ENCODE results near the gene SPTB. TPM values are rescaled to one million over a fixed set of nuclear protein-coding genes. Genes with fewer than 3 reads are reported as not detected.
A peak's percentile ranks its signal among the peaks of the same experiment; 100 is the strongest.

Gene SPTB
- total RNA-seq, 4 donors from 2014 or later = 123 to 554 (median 266) TPM

DNA sequence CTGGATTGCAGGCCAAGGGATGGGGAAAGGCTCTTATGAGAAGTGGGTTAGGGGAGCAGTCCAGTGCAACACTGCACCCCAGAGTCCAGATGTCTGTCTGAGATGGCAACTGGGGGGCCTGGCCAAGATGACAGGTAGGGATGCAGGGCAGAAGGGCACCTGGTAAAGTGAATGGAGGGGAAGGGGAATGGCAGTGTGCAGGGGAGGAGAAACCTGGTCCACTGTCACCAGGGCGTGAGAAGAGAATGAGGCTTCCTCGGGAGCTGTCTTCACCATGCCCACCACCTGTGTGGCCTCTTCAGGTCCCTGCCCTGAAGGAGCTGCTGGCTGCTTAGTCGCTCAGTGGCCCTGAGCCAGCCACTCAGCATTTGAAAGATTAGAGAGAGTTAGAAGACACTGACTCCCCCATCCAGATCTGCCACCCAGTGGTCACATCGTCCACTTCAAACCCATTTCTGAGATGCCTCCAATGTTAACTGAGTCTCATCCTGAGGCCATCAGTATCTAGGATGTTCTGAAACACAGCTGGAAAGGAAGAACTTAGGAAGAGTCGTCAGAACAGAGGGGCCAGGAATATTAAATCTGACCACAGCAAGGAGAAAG is 118.2 kb downstream of the SPTB start:
- Histone ChIP-seq H3K4me3 (no peak overlapping the region), H3K27ac (peak overlapping the region; percentile 59 to 78 (median 71)), H3K27me3 (no peaks in the 10 kb centered on the region), H3K4me1 (peaks cover 44 to 49% of the 10 kb centered on the region in 2 donors), H3K36me3 (peaks cover 0 to 11% of the 10 kb centered on the region in 2 donors), H3K9me3 (no peaks in the 10 kb centered on the region)
- in situ Hi-C loops (cut with MboI; ENCODE audit: low sequenced_read_pairs in 4 of 4) (loop anchor here in 3 of 4 donors (5.0 to 10.0 kb wide), 2 partner anchors 87 to 89 kb away; no protein-coding TSS in a partner anchor), intact Hi-C loops (cut with DNase I; ENCODE audit: low total_unique reads) (loop anchor here (5.0 to 10.0 kb wide), 2 partner anchors 131 to 217 kb away; partner anchors contain the start of genes HSPA2 and PPP1R36)
- ATAC-seq (no peak), DNase-seq (no peak)
- TF ChIP-seq POLR2A (IDR thresholded peaks at IDR 0.05) = no peak
- TF ChIP-seq, protein P1, sequence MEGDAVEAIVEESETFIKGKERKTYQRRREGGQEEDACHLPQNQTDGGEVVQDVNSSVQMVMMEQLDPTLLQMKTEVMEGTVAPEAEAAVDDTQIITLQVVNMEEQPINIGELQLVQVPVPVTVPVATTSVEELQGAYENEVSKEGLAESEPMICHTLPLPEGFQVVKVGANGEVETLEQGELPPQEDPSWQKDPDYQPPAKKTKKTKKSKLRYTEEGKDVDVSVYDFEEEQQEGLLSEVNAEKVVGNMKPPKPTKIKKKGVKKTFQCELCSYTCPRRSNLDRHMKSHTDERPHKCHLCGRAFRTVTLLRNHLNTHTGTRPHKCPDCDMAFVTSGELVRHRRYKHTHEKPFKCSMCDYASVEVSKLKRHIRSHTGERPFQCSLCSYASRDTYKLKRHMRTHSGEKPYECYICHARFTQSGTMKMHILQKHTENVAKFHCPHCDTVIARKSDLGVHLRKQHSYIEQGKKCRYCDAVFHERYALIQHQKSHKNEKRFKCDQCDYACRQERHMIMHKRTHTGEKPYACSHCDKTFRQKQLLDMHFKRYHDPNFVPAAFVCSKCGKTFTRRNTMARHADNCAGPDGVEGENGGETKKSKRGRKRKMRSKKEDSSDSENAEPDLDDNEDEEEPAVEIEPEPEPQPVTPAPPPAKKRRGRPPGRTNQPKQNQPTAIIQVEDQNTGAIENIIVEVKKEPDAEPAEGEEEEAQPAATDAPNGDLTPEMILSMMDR (IDR thresholded peaks at IDR 0.05 in 4 of 5, conservative IDR thresholded peaks at IDR 0.05 in 1 of 5) = no peak

DNA sequence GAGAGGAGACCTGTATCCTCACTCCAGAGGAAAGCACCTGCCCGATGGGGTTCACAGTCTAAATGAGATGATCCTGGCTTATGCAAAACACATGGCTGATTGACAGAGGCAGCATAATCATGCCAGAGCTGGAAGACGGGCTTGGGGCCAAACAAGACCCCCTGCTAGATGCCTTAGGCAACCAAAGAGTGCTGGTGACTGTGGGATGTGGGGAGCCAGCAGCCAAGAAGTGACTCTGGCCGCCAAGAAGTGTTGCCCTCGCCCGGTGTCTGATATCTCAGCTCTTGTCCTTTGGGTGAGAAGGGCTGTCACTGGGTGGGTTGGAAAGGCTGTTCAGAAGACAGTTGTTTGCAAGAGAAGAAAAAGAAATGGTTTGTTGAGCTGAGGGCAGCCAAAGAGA is 118.8 kb downstream of the SPTB start:
- no peaks in the 10 kb centered on the region for H3K27me3 ChIP-seq
- peaks cover 0 to 5% of the 10 kb centered on the region in 2 donors for H3K36me3 ChIP-seq
- no peak for DNase-seq
- TF ChIP-seq, protein P1 (IDR thresholded peaks at IDR 0.05 in 4 of 5, conservative IDR thresholded peaks at IDR 0.05 in 1 of 5) = no peak
- TF ChIP-seq POLR2A (IDR thresholded peaks at IDR 0.05) = no peak
- peak overlapping the region in 2 of 4 donors; percentile 68 to 74 for H3K27ac ChIP-seq
- peaks cover 44 to 55% of the 10 kb centered on the region in 2 donors for H3K4me1 ChIP-seq
- intact Hi-C loops (cut with DNase I; ENCODE audit: low total_unique reads) = loop anchor here (5.0 to 10.0 kb wide), 2 partner anchors 131 to 216 kb away; partner anchors contain the start of genes HSPA2 and PPP1R36
- ATAC-seq = no peak
- in situ Hi-C loops (cut with MboI; ENCODE audit: low sequenced_read_pairs in 4 of 4) = loop anchor here in 3 of 4 donors (5.0 to 10.0 kb wide), 2 partner anchors 86 to 89 kb away; no protein-coding TSS in a partner anchor
- no peak overlapping the region for H3K4me3 ChIP-seq
- H3K9me3 ChIP-seq = no peaks in the 10 kb centered on the region

DNA sequence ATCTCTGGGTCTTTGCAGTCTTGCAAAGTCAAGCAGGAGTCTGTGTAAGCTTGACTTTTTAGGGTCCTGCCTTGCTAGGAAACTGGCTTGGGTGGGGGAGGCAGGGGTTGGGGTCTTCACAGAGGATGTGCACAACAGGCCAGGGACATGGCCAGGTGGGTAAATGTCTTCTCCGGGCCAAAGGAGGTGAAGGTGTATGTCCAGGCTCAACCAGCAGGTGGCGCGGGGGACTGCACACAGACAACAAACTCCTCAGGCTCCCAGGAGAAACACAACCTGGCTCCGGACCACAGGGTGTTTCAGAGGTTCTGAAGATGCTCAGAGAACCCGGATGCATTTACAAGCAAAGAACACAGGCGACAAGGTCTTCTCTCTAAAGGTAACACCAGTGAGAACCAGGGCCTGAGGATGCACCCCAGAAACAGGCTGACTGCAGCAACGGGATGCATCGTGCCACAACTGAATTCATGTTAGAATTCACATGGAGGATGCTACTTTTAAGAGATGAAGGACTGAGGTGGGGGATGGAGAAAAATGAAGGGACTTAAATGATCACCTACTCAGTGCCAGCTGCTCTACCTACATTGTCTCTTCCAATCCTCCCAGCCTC is 119.5 kb downstream of the SPTB start:
- TF ChIP-seq POLR2A (IDR thresholded peaks at IDR 0.05) = no peak
- TF ChIP-seq, protein P1 (IDR thresholded peaks at IDR 0.05 in 4 of 5, conservative IDR thresholded peaks at IDR 0.05 in 1 of 5) = peak; percentile 23 to 71 (median 66)
- intact Hi-C loops (cut with DNase I; ENCODE audit: low total_unique reads) (loop anchor here (5.0 to 10.0 kb wide), 2 partner anchors 132 to 215 kb away; partner anchors contain the start of genes HSPA2 and PPP1R36), in situ Hi-C loops (cut with MboI; ENCODE audit: low sequenced_read_pairs in 4 of 4) (loop anchor here in 3 of 4 donors (5.0 to 10.0 kb wide), 2 partner anchors 85 to 88 kb away; no protein-coding TSS in a partner anchor)
- peaks cover 0 to 2% of the 10 kb centered on the region in 2 donors for H3K36me3 ChIP-seq
- H3K27me3 ChIP-seq = no peaks in the 10 kb centered on the region
- no peaks in the 10 kb centered on the region for H3K9me3 ChIP-seq
- peaks cover 44 to 62% of the 10 kb centered on the region in 2 donors for H3K4me1 ChIP-seq
- DNase-seq (peak in 1 of 2 donors; percentile 52), ATAC-seq (no peak)
- peak overlapping the region in 1 of 4 donors; percentile 74 for H3K27ac ChIP-seq
- H3K4me3 ChIP-seq = no peak overlapping the region

DNA sequence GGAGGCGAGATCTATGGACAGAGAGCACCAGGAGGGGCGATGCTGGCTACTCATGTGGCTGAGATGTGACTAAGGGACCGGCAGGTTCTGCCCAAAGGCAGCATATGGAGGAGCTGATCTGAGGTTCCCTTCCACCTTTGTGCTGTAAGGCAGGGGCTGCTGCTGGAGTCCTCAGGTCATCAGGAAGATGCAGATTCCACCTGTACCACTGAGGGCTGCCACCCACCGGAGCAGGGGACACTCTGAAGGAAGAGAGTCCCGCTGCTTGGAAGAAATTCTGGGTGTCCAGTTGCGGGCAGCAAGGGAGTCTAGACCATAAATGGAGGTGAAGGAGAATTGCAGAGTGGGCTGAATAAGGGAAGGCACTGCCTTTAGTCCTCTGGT is 120.2 kb downstream of the SPTB start:
- ATAC-seq = no peak
- in situ Hi-C loops (cut with MboI; ENCODE audit: low sequenced_read_pairs in 4 of 4) = loop anchor here in 1 of 4 donors (5.0 kb wide), 1 partner anchor 87 kb away; no protein-coding TSS in a partner anchor

More for the DNA sequence above, 120.2 kb downstream of the SPTB start:
- intact Hi-C loops (cut with DNase I; ENCODE audit: low total_unique reads) = no loop called here
- DNase-seq = no peak
- H3K36me3 ChIP-seq = no peaks in the 10 kb centered on the region
- H3K27me3 ChIP-seq = no peaks in the 10 kb centered on the region
- no peak overlapping the region for H3K27ac ChIP-seq
- no peak overlapping the region for H3K4me3 ChIP-seq
- TF ChIP-seq, protein P1 (IDR thresholded peaks at IDR 0.05 in 4 of 5, conservative IDR thresholded peaks at IDR 0.05 in 1 of 5) = no peak
- TF ChIP-seq POLR2A (IDR thresholded peaks at IDR 0.05) = no peak
- H3K9me3 ChIP-seq = no peaks in the 10 kb centered on the region
- peaks cover 44 to 62% of the 10 kb centered on the region in 2 donors for H3K4me1 ChIP-seq
